Retina (tissue), 1 donor: ENCODE measurements around the gene NEDD4L.

Experiments used
- DNase-seq: peaks from one replicate; pipeline ENCODE4 v3.0.0-alpha.2; 2016

Gene NEDD4L

GRCh38 chr18:58187674-58188073 lies 143.6 kb downstream of the NEDD4L start:
- DNase-seq = no peak

GRCh38 chr18:58188996-58189395 lies 145.0 kb downstream of the NEDD4L start:
- no peak for DNase-seq

GRCh38 chr18:58190842-58191530 lies 147.0 kb downstream of the NEDD4L start:
- DNase-seq = peak; percentile 49

GRCh38 chr18:58191626-58192025 lies 147.6 kb downstream of the NEDD4L start:
- DNase-seq = no peak

- DNase-seq = no peak
Measured at GRCh38 chr18:58192519-58192918, 148.5 kb downstream of the NEDD4L start.

GRCh38 chr18:58194028-58194427 lies 150.0 kb downstream of the NEDD4L start:
- no peak for DNase-seq

GRCh38 chr18:58195278-58195765 lies 151.3 kb downstream of the NEDD4L start:
- DNase-seq = peak; percentile 55

- DNase-seq = no peak
Measured at GRCh38 chr18:58196164-58196563, 152.1 kb downstream of the NEDD4L start.

GRCh38 chr18:58196881-58197872 lies 153.2 kb downstream of the NEDD4L start:
- no peak for DNase-seq

GRCh38 chr18:58201268-58201667 lies 157.2 kb downstream of the NEDD4L start:
- no peak for DNase-seq

GRCh38 chr18:58201733-58202730 lies 158.0 kb downstream of the NEDD4L start:
- no peak for DNase-seq

- no peak for DNase-seq
Measured at GRCh38 chr18:58204776-58205442, 160.9 kb downstream of the NEDD4L start.

- no peak for DNase-seq
Measured at GRCh38 chr18:58205443-58206160, 161.6 kb downstream of the NEDD4L start.

GRCh38 chr18:58207520-58208152 lies 163.6 kb downstream of the NEDD4L start:
- no peak for DNase-seq

GRCh38 chr18:58208207-58208932 lies 164.3 kb downstream of the NEDD4L start:
- DNase-seq = peak; percentile 38

GRCh38 chr18:58209326-58209725 lies 165.3 kb downstream of the NEDD4L start:
- DNase-seq = no peak

GRCh38 chr18:58211510-58211909 lies 167.5 kb downstream of the NEDD4L start:
- DNase-seq = no peak

- no peak for DNase-seq
Measured at GRCh38 chr18:58212274-58212673, 168.2 kb downstream of the NEDD4L start.

- no peak for DNase-seq
Measured at GRCh38 chr18:58213440-58213839, 169.4 kb downstream of the NEDD4L start.

- no peak for DNase-seq
Measured at GRCh38 chr18:58215011-58215410, 171.0 kb downstream of the NEDD4L start.
